ENCODE data around the gene CIAO2A.
"Not testable (repeated sequence)": the region's sequence is repeated elsewhere in the genome, so short reads cannot be mapped to it uniquely, and the experiment has no call there.

Gene CIAO2A

GRCh38 chr15:64093627-64094417 is at the start of gene CIAO2A:
CIAO2A (minus strand) TSS chr15:64093838; CDS start chr15:64093768, 70 bp downstream.
- peak; percentile 89 for ATAC-seq
- DNase-seq, result peak; percentile 91

- DNase-seq, result no peak
- ATAC-seq, result no peak
Observed at GRCh38 chr15:64143276-64143675, 49.6 kb upstream of the CIAO2A start.

GRCh38 chr15:64141798-64142512 is 48.3 kb upstream of the CIAO2A start:
- ATAC-seq (no peak), DNase-seq (no peak)

GRCh38 chr15:64138331-64138941 is 44.8 kb upstream of the CIAO2A start:
- DNase-seq (no peak), ATAC-seq (no peak)

GRCh38 chr15:64137226-64137833 is 43.7 kb upstream of the CIAO2A start:
- no peak for DNase-seq
- no peak for ATAC-seq

- DNase-seq (no peak), ATAC-seq (no peak)
Observed at GRCh38 chr15:64136347-64136746, 42.7 kb upstream of the CIAO2A start.

GRCh38 chr15:64134345-64134829 is 40.7 kb upstream of the CIAO2A start:
- ATAC-seq, result no peak
- DNase-seq, result no peak

GRCh38 chr15:64133623-64134344 is 40.1 kb upstream of the CIAO2A start:
- no peak for ATAC-seq
- no peak for DNase-seq

- DNase-seq (no peak), ATAC-seq (no peak)
Observed at GRCh38 chr15:64132217-64132616, 38.6 kb upstream of the CIAO2A start.

GRCh38 chr15:64131547-64131946 is 37.9 kb upstream of the CIAO2A start:
- DNase-seq, result no peak

GRCh38 chr15:64130159-64130558 is 36.5 kb upstream of the CIAO2A start:
- no peak for ATAC-seq

More at GRCh38 chr15:64131547-64131946, 37.9 kb upstream of the CIAO2A start:
- no peak for ATAC-seq

GRCh38 chr15:64127521-64128270 is 34.1 kb upstream of the CIAO2A start:
- ATAC-seq (no peak), DNase-seq (no peak)

More at GRCh38 chr15:64130159-64130558, 36.5 kb upstream of the CIAO2A start:
- no peak for DNase-seq

- no peak for DNase-seq
- ATAC-seq, result no peak
Observed at GRCh38 chr15:64125978-64126377, 32.3 kb upstream of the CIAO2A start.

- ATAC-seq (no peak), DNase-seq (no peak)
Observed at GRCh38 chr15:64122936-64123351, 29.3 kb upstream of the CIAO2A start.

- no peak for ATAC-seq
- DNase-seq, result no peak
Observed at GRCh38 chr15:64122444-64122843, 28.8 kb upstream of the CIAO2A start.

- ATAC-seq, result no peak
- DNase-seq, result no peak
Observed at GRCh38 chr15:64121614-64122013, 28.0 kb upstream of the CIAO2A start.

- ATAC-seq, DNase-seq: not testable (repeated sequence)
Observed at GRCh38 chr15:64120322-64120721, 26.7 kb upstream of the CIAO2A start.

- no peak for ATAC-seq
Observed at GRCh38 chr15:64117759-64118487, 24.3 kb upstream of the CIAO2A start.

GRCh38 chr15:64112904-64113303 is 19.3 kb upstream of the CIAO2A start:
- DNase-seq, result no peak
- peak; percentile 36 for ATAC-seq

More at GRCh38 chr15:64117759-64118487, 24.3 kb upstream of the CIAO2A start:
- no peak for DNase-seq
